Measurements from ENCODE around the gene CHD5. TPM values are rescaled to one million over a fixed set of nuclear protein-coding genes. Genes with fewer than 3 reads are reported as not detected.

Gene CHD5
- total and polyA plus RNA-seq, 12 donors, result 0.01 to 0.78 (median 0.17) TPM

- peak in 1 of 2 donors; percentile 1 for DNase-seq
- ATAC-seq, result no peak
These were observed 55.8 kb downstream of the CHD5 start for GRCh38 chr1:6124341-6124740.

GRCh38 chr1:6123816-6124215, 56.3 kb downstream of the CHD5 start:
- H3K27me3 ChIP-seq, result peaks cover 0 to 41% (median 23%) of the 10 kb centered on the region in 7 donors
- peak in 1 of 2 donors; percentile 2 for DNase-seq
- ATAC-seq, result no peak
- WGBS, 2 donors, result 76 to 84% methylated on average over 10 of the region's 10 CpGs
- H3K36me3 ChIP-seq, result no peaks in the 10 kb centered on the region
- intact Hi-C loops (cut with DNase I), result no loop called here
- H3K4me1 ChIP-seq, result peaks cover 0 to 8% (median 4%) of the 10 kb centered on the region in 9 donors
- H3K4me3 ChIP-seq, result no peak overlapping the region
- no peak for TF ChIP-seq CTCF (IDR thresholded peaks at IDR 0.05)
- H3K27ac ChIP-seq, result no peak overlapping the region
- no peaks in the 10 kb centered on the region for H3K9me3 ChIP-seq

More at GRCh38 chr1:6124341-6124740, 55.8 kb downstream of the CHD5 start:
- peaks cover 0 to 47% (median 23%) of the 10 kb centered on the region in 7 donors for H3K27me3 ChIP-seq
- no peak overlapping the region for H3K27ac ChIP-seq
- H3K4me3 ChIP-seq, result no peak overlapping the region
- peaks cover 0 to 8% (median 4%) of the 10 kb centered on the region in 9 donors for H3K4me1 ChIP-seq
- no peak for TF ChIP-seq CTCF (IDR thresholded peaks at IDR 0.05)
- intact Hi-C loops (cut with DNase I), result no loop called here
- WGBS, 2 donors, result 89% methylated on average over 12 of the region's 12 CpGs
- no peaks in the 10 kb centered on the region for H3K36me3 ChIP-seq
- no peaks in the 10 kb centered on the region for H3K9me3 ChIP-seq

- intact Hi-C loops (cut with DNase I), result no loop called here
- Histone ChIP-seq H3K36me3 (no peaks in the 10 kb centered on the region), H3K27me3 (peaks cover 0 to 34% (median 22%) of the 10 kb centered on the region in 7 donors), H3K4me3 (no peak overlapping the region), H3K4me1 (peaks cover 0 to 8% (median 4%) of the 10 kb centered on the region in 9 donors), H3K9me3 (peaks cover 0 to 2% (median 0%) of the 10 kb centered on the region in 11 donors), H3K27ac (no peak overlapping the region)
- WGBS, 2 donors, result 81% methylated on average over 7 of the region's 7 CpGs
- TF ChIP-seq CTCF (IDR thresholded peaks at IDR 0.05), result no peak
- no peak for ATAC-seq
- peak in 1 of 2 donors; percentile 1 for DNase-seq
These were observed 57.0 kb downstream of the CHD5 start for GRCh38 chr1:6123083-6123482.

- no peak overlapping the region for H3K27ac ChIP-seq
- peaks cover 0 to 14% (median 8%) of the 10 kb centered on the region in 11 donors for H3K9me3 ChIP-seq
- ATAC-seq (no peak), DNase-seq (peak in 1 of 2 donors; percentile 4)
- no peak for TF ChIP-seq CTCF (IDR thresholded peaks at IDR 0.05)
- no peaks in the 10 kb centered on the region for H3K4me1 ChIP-seq
- H3K36me3 ChIP-seq, result no peaks in the 10 kb centered on the region
- H3K4me3 ChIP-seq, result no peak overlapping the region
- intact Hi-C loops (cut with DNase I), result no loop called here
- 91 to 92% methylated on average over 17 of the region's 17 CpGs for WGBS, 2 donors
- peaks cover 0 to 24% (median 18%) of the 10 kb centered on the region in 7 donors for H3K27me3 ChIP-seq
These were observed 58.3 kb downstream of the CHD5 start for GRCh38 chr1:6121651-6122370.
